AG04450 (cell line): Measurements from ENCODE around the gene CYP2S1. TPM values are rescaled to one million over a fixed set of nuclear protein-coding genes. Genes with fewer than 3 reads are reported as not detected.
"Not testable (repeated sequence)": the region's sequence is repeated elsewhere in the genome, so short reads cannot be mapped to it uniquely, and the experiment has no call there.

Experiments
- CTCF ChIA-PET: fragments of 300-600, 350-600 bp; formaldehyde crosslinking; extraction: SDS; loops from one replicate; lab custom pipeline; 2022; ENCODE audit warnings: antibody characterized with exemption, inconsistent platforms; lab: Charles Lee
- POLR2A ChIA-PET: fragments of 350-600 bp; formaldehyde crosslinking; extraction: SDS; loops from one replicate; lab custom pipeline; 2021; ENCODE audit warnings: antibody characterized with exemption, inconsistent platforms; lab: Yijun Ruan, JAX
- DNase-seq: peaks from one replicate; pipeline ENCODE4 v3.0.0-alpha.2; 2011; ENCODE audit warnings: low read depth, low spot score
- H3K27ac ChIP-seq: one replicate; pipeline ENCODE4 v1.5.1; 2012; ENCODE audit warnings: low read depth, low read length, control low read depth
- H3K27me3 ChIP-seq: one replicate; pipeline ENCODE4 v1.6.0; 2012; ENCODE audit warnings: low read length; ENCODE audit not compliant: control insufficient read depth, insufficient read depth
- H3K4me3 ChIP-seq: 2 replicates; pipeline ENCODE4 v1.5.1; 2011; ENCODE audit warnings: mild to moderate bottlenecking, low read depth, low read length, control low read depth
- H3K9me3 ChIP-seq: 2 replicates; pipeline ENCODE4 v1.5.1; 2012; ENCODE audit warnings: low read length; ENCODE audit not compliant: control insufficient read depth, insufficient read depth
- CTCF ChIP-seq: IDR thresholded peaks from 2 replicates; pipeline ENCODE4 v1.5.1; 2011; ENCODE audit warnings: low read depth, low read length, control low read depth, inconsistent platforms
- polyA plus RNA-seq: library from polyadenylated mRNA; depleted of rRNA; stranded (reverse); fragments of >200 nt; gene quantifications from 2 replicates; pipeline ENCODE4 v1.2.3, GENCODE V29; 2011

Gene CYP2S1
- polyA plus RNA-seq, 1 experiment, result 0.73 TPM

- POLR2A ChIA-PET, result interaction anchor here (0.8 to 1.5 kb wide), 5 partner anchors 10 to 37 kb away, joined by 3 to 16 read pairs (median 10); partner anchors contain the start of gene HNRNPUL1
- TF ChIP-seq CTCF, result no peak
- CTCF ChIA-PET, result no interaction called here
- peak overlapping the region; percentile 97 for H3K27ac ChIP-seq
- no peaks in the 10 kb centered on the region for H3K27me3 ChIP-seq
- no peaks in the 10 kb centered on the region for H3K9me3 ChIP-seq
- DNase-seq, result peak; percentile 85
- H3K4me3 ChIP-seq, result peak overlapping the region; percentile 52
Measured at GRCh38 chr19:41226053-41226873, 33.2 kb downstream of the CYP2S1 start.

- ChIA-PET CTCF (no interaction called here), POLR2A (interaction anchor here (1.2 to 1.5 kb wide), 2 partner anchors 14 to 37 kb away, joined by 15 to 16 read pairs; partner anchors contain the start of gene HNRNPUL1)
- Histone ChIP-seq H3K27me3 (no peaks in the 10 kb centered on the region), H3K4me3 (peak overlapping the region; percentile 43; the same call in 1 of the 2 replicates), H3K9me3 (no peaks in the 10 kb centered on the region), H3K27ac (peak overlapping the region; percentile 97)
- DNase-seq, result no peak
- no peak for TF ChIP-seq CTCF
Measured at GRCh38 chr19:41226874-41227390, 33.9 kb downstream of the CYP2S1 start.

- ChIA-PET POLR2A (interaction anchor here (1.0 kb wide), 1 partner anchor 35 kb away, joined by 3 read pairs; the partner anchor contains the start of gene HNRNPUL1), CTCF (interaction anchor here (0.8 to 1.0 kb wide), 2 partner anchors 24 to 80 kb away, joined by 3 to 4 read pairs; no protein-coding TSS in a partner anchor)
- Histone ChIP-seq H3K27ac (no peak overlapping the region), H3K27me3 (no peaks in the 10 kb centered on the region), H3K4me3 (no peak overlapping the region), H3K9me3 (no peaks in the 10 kb centered on the region)
- TF ChIP-seq CTCF, result no peak
- DNase-seq, result no peak
Measured at GRCh38 chr19:41228486-41228885, 35.5 kb downstream of the CYP2S1 start.

GRCh38 chr19:41229338-41229737 lies 36.3 kb downstream of the CYP2S1 start:
- POLR2A ChIA-PET, result interaction anchor here (0.7 to 1.0 kb wide), 2 partner anchors 34 to 94 kb away, joined by 3 read pairs; partner anchors contain the start of gene HNRNPUL1

GRCh38 chr19:41230067-41230857 lies 37.2 kb downstream of the CYP2S1 start:
- ChIA-PET CTCF (no interaction called here), POLR2A (interaction anchor here (0.7 kb wide), 1 partner anchor 93 kb away, joined by 3 read pairs; no protein-coding TSS in a partner anchor)
- H3K4me3 ChIP-seq, result no peak overlapping the region
- no peak overlapping the region for H3K27ac ChIP-seq
- no peak for TF ChIP-seq CTCF
- H3K9me3 ChIP-seq, result no peaks in the 10 kb centered on the region
- no peaks in the 10 kb centered on the region for H3K27me3 ChIP-seq
- DNase-seq, result no peak

More at GRCh38 chr19:41229338-41229737, 36.3 kb downstream of the CYP2S1 start:
- not testable (repeated sequence) for H3K9me3 ChIP-seq, H3K27me3 ChIP-seq, DNase-seq, H3K4me3 ChIP-seq
- CTCF ChIA-PET, result interaction anchor here (0.8 kb wide), 1 partner anchor 79 kb away, joined by 3 read pairs; no protein-coding TSS in a partner anchor
- peak overlapping the region; percentile 52 for H3K27ac ChIP-seq
